Measurements from ENCODE around the gene KCNMA1. TPM values are rescaled to one million over a fixed set of nuclear protein-coding genes. Genes with fewer than 3 reads are reported as not detected.

KCNMA1 gene
- total RNA-seq, 1 donor: 106 TPM

DNA sequence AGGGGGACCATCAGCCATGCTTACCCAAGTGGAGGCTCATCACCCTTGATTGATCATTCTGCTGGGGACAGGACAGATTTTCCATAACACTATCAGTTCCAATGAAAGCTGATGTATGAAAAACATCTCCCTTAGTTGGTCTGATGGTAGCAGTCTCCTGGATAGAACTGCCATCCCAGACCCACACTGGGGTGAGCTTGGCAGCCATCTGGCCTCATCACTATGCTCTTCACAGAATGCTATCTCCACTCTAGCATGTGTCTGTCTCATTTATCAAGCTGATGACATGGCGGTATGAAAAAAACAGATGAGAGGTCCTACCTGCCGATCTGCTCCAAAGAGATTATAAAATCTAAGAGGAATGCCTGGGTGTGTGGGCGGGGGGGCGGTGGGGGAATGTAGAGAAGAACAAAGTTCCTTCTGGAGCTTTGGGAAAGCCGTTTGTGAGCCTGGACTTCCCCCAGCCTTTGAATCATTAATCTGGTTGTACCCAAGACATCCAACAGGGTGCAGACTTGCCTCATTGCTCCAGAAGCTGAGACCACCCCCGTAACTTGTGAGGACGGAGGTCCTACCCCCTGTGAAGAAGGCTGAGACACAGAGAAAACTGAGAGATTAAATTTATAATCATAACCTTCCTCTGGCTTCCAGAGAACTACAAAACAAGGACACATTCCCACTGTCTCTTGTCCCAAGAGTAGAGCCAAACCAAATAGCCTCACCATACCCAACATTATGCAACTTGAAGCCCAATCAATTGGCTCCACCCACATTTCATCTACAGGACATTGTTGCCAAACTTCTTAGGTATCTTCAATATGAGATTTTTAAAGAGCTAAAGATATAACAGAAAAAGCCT is 340.8 kb downstream of the KCNMA1 start:
- DNase-seq (ENCODE audit: low read depth): no peak
- no peak overlapping the region for H3K4me3 ChIP-seq (ENCODE audit: low read depth, low read length)
- TF ChIP-seq CTCF (IDR thresholded peaks at IDR 0.05; ENCODE audit: insufficient read depth, low read length): peak; percentile 1

DNA sequence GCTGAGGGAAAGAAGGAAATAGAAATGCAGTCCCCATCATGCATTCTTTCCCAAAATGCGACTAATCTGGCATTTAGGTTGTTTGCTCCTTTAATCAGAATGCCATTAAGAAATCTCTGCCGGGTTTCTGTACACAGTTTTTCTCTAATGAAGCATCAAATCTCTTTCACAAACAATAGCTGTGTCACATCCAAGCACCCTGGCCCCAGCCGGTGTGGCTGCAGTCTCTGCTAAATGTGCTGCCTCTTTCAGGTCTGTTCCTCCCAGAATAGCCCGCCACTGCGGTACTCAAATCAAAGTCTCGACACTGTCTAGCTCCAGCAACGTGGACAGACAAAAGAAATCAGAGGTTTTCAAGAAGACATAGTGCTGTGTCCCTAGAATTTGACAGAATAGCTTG is 343.8 kb downstream of the KCNMA1 start:
- no peak overlapping the region for H3K4me3 ChIP-seq (ENCODE audit: low read depth, low read length)
- TF ChIP-seq CTCF (IDR thresholded peaks at IDR 0.05; ENCODE audit: insufficient read depth, low read length): no peak
- no peak for DNase-seq (ENCODE audit: low read depth)

DNA sequence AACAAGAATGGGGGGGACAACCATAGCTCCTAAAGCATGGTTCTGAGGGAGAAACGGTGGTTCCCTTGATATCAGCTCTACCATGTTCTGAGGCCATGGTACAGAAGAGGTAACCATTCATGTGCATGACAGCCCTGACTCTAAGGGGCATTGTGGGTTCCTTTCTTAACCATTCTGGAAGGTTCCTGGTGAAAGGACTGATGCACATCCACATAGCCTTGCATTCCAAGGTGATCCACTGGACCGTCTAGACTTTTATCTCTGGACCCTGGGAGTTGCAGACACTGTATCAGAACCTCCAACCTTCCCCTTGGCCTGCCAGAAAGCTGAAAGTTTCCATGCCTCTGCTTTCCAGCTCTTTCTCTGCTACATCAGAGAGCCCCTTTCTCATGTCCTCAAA is 344.3 kb downstream of the KCNMA1 start:
- DNase-seq (ENCODE audit: low read depth): no peak
- no peak for TF ChIP-seq CTCF (IDR thresholded peaks at IDR 0.05; ENCODE audit: insufficient read depth, low read length)
- H3K4me3 ChIP-seq (ENCODE audit: low read depth, low read length): no peak overlapping the region

GRCh38 chr10:77291596-77292505 is 345.8 kb downstream of the KCNMA1 start:
- no peak for TF ChIP-seq CTCF (IDR thresholded peaks at IDR 0.05; ENCODE audit: insufficient read depth, low read length)
- peak; percentile 52 for DNase-seq (ENCODE audit: low read depth)
- no peak overlapping the region for H3K4me3 ChIP-seq (ENCODE audit: low read depth, low read length)

DNA sequence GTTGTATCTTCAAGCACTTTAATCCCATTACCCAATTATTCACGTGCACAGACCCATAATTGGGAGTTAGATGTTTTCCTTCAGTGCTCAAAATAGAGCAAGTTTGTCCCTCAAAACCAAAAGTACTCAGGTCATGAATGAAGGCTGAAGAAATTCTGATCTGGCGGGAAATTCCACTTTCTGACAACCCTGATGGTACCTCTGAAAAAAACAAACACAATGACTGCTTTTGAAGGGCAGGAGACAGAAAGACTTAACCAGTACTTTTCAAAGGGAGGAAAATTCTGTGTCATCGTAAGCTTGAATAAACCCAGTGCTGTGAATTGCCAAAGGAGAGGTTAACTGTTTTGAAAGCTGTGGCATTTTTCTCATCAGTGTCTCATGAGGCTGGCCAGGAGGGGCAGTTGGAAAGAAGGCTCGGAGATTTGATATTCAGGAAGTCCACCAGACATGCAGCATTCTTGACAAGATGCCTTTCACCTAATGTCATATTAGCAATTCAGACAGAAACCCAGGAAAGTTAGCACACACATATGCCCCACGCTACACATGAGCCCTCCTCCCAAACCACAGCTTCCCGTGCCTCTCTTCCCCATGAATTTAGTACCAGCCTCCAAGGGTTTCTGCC is 347.0 kb downstream of the KCNMA1 start:
- DNase-seq (ENCODE audit: low read depth): peak; percentile 51
- no peak overlapping the region for H3K4me3 ChIP-seq (ENCODE audit: low read depth, low read length)
- no peak for TF ChIP-seq CTCF (IDR thresholded peaks at IDR 0.05; ENCODE audit: insufficient read depth, low read length)

GRCh38 chr10:77289790-77290189 is 347.8 kb downstream of the KCNMA1 start:
- TF ChIP-seq CTCF (IDR thresholded peaks at IDR 0.05; ENCODE audit: insufficient read depth, low read length): no peak
- DNase-seq (ENCODE audit: low read depth): no peak

More at GRCh38 chr10:77289790-77290189, 347.8 kb downstream of the KCNMA1 start:
- H3K4me3 ChIP-seq (ENCODE audit: low read depth, low read length): no peak overlapping the region
